MG63 (cell line): ENCODE measurements around the gene COL13A1. TPM values are rescaled to one million over a fixed set of nuclear protein-coding genes. Genes with fewer than 3 reads are reported as not detected.

ENCODE experiments used
- DNase-seq: peaks from one replicate; pipeline ENCODE4 v3.0.0-alpha.2; 2020
- H3K27me3 ChIP-seq: fragments of 250-450 bp; sonication (Bioruptor Pico); 2 replicates; pipeline ENCODE4 v1.5.1; 2020; ENCODE audit warnings: mild to moderate bottlenecking, moderate library complexity
- H3K36me3 ChIP-seq: fragments of 250-450 bp; sonication (Bioruptor Pico); 2 replicates; pipeline ENCODE4 v1.5.1; 2020; ENCODE audit warnings: mild to moderate bottlenecking, moderate library complexity
- H3K4me3 ChIP-seq: fragments of 250-450 bp; sonication (Bioruptor Pico); 2 replicates; pipeline ENCODE4 v1.5.1; 2020; ENCODE audit warnings: mild to moderate bottlenecking, moderate library complexity
- H3K9me3 ChIP-seq: fragments of 250-450 bp; sonication (Bioruptor Pico); 2 replicates; pipeline ENCODE4 v1.5.1; 2020; ENCODE audit warnings: mild to moderate bottlenecking, moderate library complexity
- total RNA-seq: library from RNA; depleted of rRNA; stranded (reverse); fragments of >200 nt; shearing (Covaris generic); gene quantifications from 2 replicates; pipeline ENCODE4 v1.2.3, GENCODE V29; 2014; ENCODE audit warnings: low replicate concordance

Gene COL13A1
- total RNA-seq, 1 experiment from 2014 or later, result 9.1 TPM

- H3K4me3 ChIP-seq, result no peak overlapping the region
- H3K27me3 ChIP-seq, result no peaks in the 10 kb centered on the region; the same call in 1 of the 2 replicates
- no peaks in the 10 kb centered on the region for H3K36me3 ChIP-seq
- DNase-seq, result no peak
- H3K9me3 ChIP-seq, result no peaks in the 10 kb centered on the region
These were observed 20.1 kb upstream of the COL13A1 start for GRCh38 chr10:69781576-69781975.

DNA sequence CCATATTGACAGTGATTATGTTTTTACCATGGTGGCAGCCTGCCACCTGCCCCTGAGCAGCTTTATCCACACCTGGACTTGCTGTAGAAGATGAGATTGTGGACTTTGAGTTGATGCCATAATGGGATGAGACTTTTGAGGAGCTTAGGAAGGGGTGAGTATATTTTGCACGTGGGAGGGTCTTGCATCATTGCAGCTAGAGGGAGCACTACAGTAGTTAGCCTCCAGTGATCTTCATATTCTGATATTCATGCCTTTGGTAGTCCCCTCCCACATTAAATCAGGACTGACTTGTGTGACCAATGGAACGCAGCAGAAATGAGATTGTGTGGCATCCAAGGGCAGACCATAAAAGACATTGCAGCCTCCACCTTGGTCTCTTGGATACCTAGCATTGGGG, 18.2 kb upstream of the COL13A1 start:
- H3K27me3 ChIP-seq, result no peaks in the 10 kb centered on the region; the same call in 1 of the 2 replicates

DNA sequence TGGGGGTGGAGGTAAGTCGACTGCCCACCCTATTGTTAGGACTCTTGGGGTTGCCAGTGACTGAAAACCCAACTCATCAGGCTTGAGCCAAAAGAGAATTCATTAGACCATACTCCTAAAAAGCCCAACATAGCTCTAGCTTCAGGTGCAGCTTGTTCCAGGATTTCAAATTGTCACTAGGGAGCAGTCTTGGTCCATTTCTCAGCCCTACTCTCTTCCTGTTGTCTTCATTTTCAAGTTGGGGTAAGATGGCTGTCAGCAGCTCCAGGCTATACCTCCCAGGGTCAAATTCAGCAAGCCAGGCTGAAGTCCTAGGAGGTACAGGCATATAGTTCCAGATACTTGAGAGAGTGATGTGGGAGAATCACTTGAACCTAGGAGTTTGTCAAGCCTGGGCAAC, 14.9 kb upstream of the COL13A1 start:
- no peak overlapping the region for H3K4me3 ChIP-seq
- H3K27me3 ChIP-seq, result no peaks in the 10 kb centered on the region; the same call in 1 of the 2 replicates
- no peaks in the 10 kb centered on the region for H3K9me3 ChIP-seq
- no peak for DNase-seq
- H3K36me3 ChIP-seq, result no peaks in the 10 kb centered on the region

More for the DNA sequence above, 18.2 kb upstream of the COL13A1 start:
- H3K36me3 ChIP-seq, result no peaks in the 10 kb centered on the region
- no peak for DNase-seq
- H3K4me3 ChIP-seq, result no peak overlapping the region
- H3K9me3 ChIP-seq, result no peaks in the 10 kb centered on the region

GRCh38 chr10:69787681-69788080, 14.0 kb upstream of the COL13A1 start:
- Histone ChIP-seq H3K27me3 (no peaks in the 10 kb centered on the region), H3K9me3 (no peaks in the 10 kb centered on the region), H3K36me3 (no peaks in the 10 kb centered on the region), H3K4me3 (no peak overlapping the region)
- no peak for DNase-seq

DNA sequence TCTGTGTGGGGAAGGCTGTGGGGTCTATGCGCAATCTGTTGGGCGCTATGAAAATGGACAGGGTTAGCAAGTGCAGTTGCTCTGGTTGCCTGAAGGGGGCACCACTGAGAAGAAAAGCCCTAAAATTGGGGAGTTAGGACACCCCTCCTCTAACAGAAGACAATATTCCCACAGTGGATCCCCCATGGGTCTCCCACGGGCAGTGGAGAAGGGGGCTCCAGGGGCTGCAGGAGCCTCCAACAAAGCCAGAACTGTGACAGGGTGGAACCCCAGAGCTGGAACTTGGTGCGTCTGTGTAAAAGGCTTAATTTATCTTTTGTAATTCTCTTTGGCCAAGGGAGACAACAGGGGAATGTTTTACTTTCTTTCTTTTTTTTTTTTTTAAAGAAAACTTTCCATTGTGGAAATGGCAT, 12.5 kb upstream of the COL13A1 start:
- no peak overlapping the region for H3K4me3 ChIP-seq
- H3K27me3 ChIP-seq, result no peaks in the 10 kb centered on the region
- no peaks in the 10 kb centered on the region for H3K36me3 ChIP-seq
- DNase-seq, result no peak
- H3K9me3 ChIP-seq, result no peaks in the 10 kb centered on the region

GRCh38 chr10:69791812-69792211, 9.9 kb upstream of the COL13A1 start:
- no peak for DNase-seq
- Histone ChIP-seq H3K9me3 (no peaks in the 10 kb centered on the region), H3K36me3 (no peaks in the 10 kb centered on the region), H3K4me3 (no peak overlapping the region), H3K27me3 (no peaks in the 10 kb centered on the region)

DNA sequence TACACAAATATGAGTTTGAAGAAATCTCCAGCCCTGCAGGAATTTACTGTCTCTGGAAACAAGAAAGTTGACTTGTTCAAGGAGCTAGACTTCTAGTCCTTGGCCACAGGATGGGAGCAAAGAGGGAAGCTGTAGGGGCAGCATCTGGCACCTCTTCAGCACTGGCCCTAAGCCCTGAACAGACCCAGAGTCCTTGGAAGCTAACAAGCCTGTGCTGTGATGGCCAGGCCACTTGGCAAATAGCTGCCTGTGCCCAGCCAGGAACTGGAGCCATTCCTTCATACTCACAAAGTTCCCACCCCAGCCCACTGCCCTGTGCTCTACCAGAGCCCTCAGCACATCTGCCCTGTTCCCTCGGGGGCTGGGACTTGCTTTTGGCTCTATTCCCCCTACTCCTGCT, 9.4 kb upstream of the COL13A1 start:
- Histone ChIP-seq H3K4me3 (no peak overlapping the region), H3K27me3 (no peaks in the 10 kb centered on the region), H3K9me3 (no peaks in the 10 kb centered on the region), H3K36me3 (no peaks in the 10 kb centered on the region)
- DNase-seq, result peak; percentile 74

DNA sequence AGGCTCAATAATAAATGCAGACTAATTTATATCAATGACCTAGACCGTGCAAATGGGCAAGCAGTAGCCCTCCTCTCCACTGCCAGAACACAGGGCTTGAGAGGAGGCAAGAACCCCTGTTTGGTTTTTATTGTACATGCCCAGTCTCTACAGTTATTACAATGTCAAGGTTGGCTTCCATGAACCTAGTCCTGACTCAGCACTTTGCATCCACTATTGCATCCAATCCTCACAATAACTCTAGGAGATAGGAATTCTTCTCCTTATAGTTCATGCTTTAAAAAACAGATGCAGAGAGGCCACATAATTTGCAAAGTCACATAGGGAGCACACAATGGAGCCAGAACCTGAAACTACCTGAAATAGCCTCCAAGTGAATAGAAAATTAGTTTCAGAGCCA, 7.0 kb upstream of the COL13A1 start:
- DNase-seq, result no peak
- no peaks in the 10 kb centered on the region for H3K9me3 ChIP-seq
- no peak overlapping the region for H3K4me3 ChIP-seq
- H3K27me3 ChIP-seq, result no peaks in the 10 kb centered on the region
- H3K36me3 ChIP-seq, result no peaks in the 10 kb centered on the region

GRCh38 chr10:69795242-69795934, 6.3 kb upstream of the COL13A1 start:
- no peak overlapping the region for H3K4me3 ChIP-seq
- no peaks in the 10 kb centered on the region for H3K9me3 ChIP-seq
- H3K27me3 ChIP-seq, result no peaks in the 10 kb centered on the region
- no peaks in the 10 kb centered on the region for H3K36me3 ChIP-seq
- no peak for DNase-seq

DNA sequence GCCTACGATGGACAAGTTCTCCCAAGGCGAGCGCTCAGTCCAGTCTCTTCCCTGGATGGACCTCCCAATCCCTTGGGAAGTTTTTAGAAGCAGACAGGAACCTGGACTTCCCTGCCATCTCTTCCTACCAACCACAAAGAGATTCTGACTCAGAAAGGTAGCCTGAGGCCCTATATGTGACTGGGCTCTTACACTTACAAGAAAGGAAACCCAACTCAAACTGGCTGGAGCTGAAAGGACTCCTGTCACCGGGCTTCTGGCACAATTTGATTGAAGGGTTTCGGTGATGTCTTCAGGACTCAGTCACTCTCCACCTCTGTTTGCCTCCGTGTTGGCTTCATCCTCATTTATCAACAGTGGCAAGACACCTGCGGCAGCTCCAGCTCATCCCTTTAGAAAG, 3.7 kb upstream of the COL13A1 start:
- no peak for DNase-seq
- no peaks in the 10 kb centered on the region for H3K9me3 ChIP-seq
- H3K4me3 ChIP-seq, result no peak overlapping the region
- no peaks in the 10 kb centered on the region for H3K27me3 ChIP-seq
- H3K36me3 ChIP-seq, result no peaks in the 10 kb centered on the region

- Histone ChIP-seq H3K4me3 (no peak overlapping the region), H3K9me3 (no peaks in the 10 kb centered on the region), H3K36me3 (no peaks in the 10 kb centered on the region), H3K27me3 (no peaks in the 10 kb centered on the region)
- peak; percentile 45 for DNase-seq
These were observed 1.6 kb upstream of the COL13A1 start for GRCh38 chr10:69800109-69800508.

GRCh38 chr10:69800665-69801064, 1.0 kb upstream of the COL13A1 start:
- no peaks in the 10 kb centered on the region for H3K27me3 ChIP-seq
- no peak for DNase-seq
- H3K9me3 ChIP-seq, result no peaks in the 10 kb centered on the region
- no peaks in the 10 kb centered on the region for H3K36me3 ChIP-seq
- no peak overlapping the region for H3K4me3 ChIP-seq

DNA sequence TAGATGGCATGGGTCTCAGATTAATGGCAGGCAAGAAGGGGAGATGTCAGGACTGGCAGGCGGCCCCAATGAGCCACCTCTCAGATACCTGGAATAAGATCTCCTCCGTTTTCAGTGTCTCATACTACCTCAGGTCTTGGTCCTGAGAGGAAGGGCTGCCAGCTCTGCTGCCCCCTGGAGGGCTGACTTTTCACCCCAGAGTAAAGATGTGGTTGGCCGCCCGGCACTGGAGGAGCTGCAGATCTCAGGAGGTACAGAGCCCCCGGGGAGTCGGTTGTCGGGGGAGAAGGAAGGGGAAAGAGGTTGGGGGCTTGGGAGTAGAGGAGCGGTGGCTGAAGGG, 642 bp upstream of the COL13A1 start:
- DNase-seq, result peak; percentile 63
- Histone ChIP-seq H3K9me3 (no peaks in the 10 kb centered on the region), H3K4me3 (peak overlapping the region; percentile 59; the same call in 1 of the 2 replicates), H3K27me3 (no peaks in the 10 kb centered on the region), H3K36me3 (no peaks in the 10 kb centered on the region)

GRCh38 chr10:69802424-69803161, 887 bp downstream of the COL13A1 start:
- Histone ChIP-seq H3K36me3 (no peaks in the 10 kb centered on the region), H3K27me3 (no peaks in the 10 kb centered on the region), H3K9me3 (no peaks in the 10 kb centered on the region), H3K4me3 (peak overlapping the region; percentile 59)
- peak; percentile 50 for DNase-seq

- no peak for DNase-seq
- Histone ChIP-seq H3K27me3 (no peaks in the 10 kb centered on the region), H3K4me3 (no peak overlapping the region), H3K9me3 (no peaks in the 10 kb centered on the region), H3K36me3 (no peaks in the 10 kb centered on the region)
These were observed 2.1 kb downstream of the COL13A1 start for GRCh38 chr10:69803809-69804208.

- H3K4me3 ChIP-seq, result no peak overlapping the region
- H3K9me3 ChIP-seq, result no peaks in the 10 kb centered on the region
- DNase-seq, result no peak
- H3K36me3 ChIP-seq, result no peaks in the 10 kb centered on the region
- H3K27me3 ChIP-seq, result no peaks in the 10 kb centered on the region
These were observed 3.1 kb downstream of the COL13A1 start for GRCh38 chr10:69804775-69805174.

GRCh38 chr10:69807122-69807521, 5.4 kb downstream of the COL13A1 start:
- Histone ChIP-seq H3K4me3 (no peak overlapping the region), H3K9me3 (no peaks in the 10 kb centered on the region), H3K27me3 (no peaks in the 10 kb centered on the region), H3K36me3 (no peaks in the 10 kb centered on the region)
- DNase-seq, result no peak

DNA sequence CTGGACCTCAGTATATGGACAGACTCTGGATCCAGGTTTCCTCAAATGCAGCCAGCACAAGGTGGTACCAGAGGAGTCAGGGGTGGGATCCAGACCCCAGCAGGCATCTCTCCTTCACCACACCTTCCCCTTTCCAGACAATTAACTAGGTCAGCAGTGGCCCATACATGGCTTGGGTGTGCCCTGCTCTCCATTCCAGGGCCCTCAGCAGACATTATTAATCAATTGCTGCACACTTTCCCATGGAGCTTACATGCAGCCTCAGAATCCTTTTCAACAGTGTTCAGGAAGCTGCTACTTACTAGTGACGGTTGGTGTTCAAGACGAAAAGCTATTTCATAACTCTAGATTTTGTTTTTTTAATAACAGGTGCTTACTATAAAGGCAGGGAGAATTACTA, 6.0 kb downstream of the COL13A1 start:
- no peak for DNase-seq
- Histone ChIP-seq H3K27me3 (no peaks in the 10 kb centered on the region), H3K36me3 (no peaks in the 10 kb centered on the region), H3K4me3 (no peak overlapping the region), H3K9me3 (no peaks in the 10 kb centered on the region)
